Measurements from ENCODE around the gene GPR31.

GRCh38 chr6:167137881-167138280 is 19.9 kb downstream of the GPR31 start:
- TF ChIP-seq POLR2A (IDR thresholded peaks at IDR 0.05) (no peak), CTCF (IDR thresholded peaks at IDR 0.05 in 4 of 5, conservative IDR thresholded peaks at IDR 0.05 in 1 of 5) (no peak)
